OCI-LY1 (cell line): Measurements from ENCODE around the gene TMEM107.

Source experiments
- H2AFZ ChIP-seq: fragments of 200-600 bp; sonication (generic), shearing (Covaris generic); 2 replicates; pipeline ENCODE4 v1.6.0; 2014; ENCODE audit warnings: antibody characterized with exemption, mild to moderate bottlenecking, low read length
- H3F3A ChIP-seq: fragments of 200-600 bp; sonication (generic), shearing (Covaris generic); 2 replicates; pipeline ENCODE4 v1.6.0; 2014; ENCODE audit warnings: mild to moderate bottlenecking, antibody characterized with exemption, low read length, moderate library complexity; ENCODE audit not compliant: insufficient read depth
- H3K27ac ChIP-seq: fragments of 200-600 bp; sonication (generic); 2 replicates; pipeline ENCODE4 v1.5.1; 2014; ENCODE audit warnings: low read length, mixed run types, mild to moderate bottlenecking, low read depth; ENCODE audit not compliant: poor library complexity, severe bottlenecking
- H3K27me3 ChIP-seq: fragments of 200-600 bp; sonication (generic); 2 replicates; pipeline ENCODE4 v1.6.0; 2014; ENCODE audit warnings: antibody characterized with exemption, mild to moderate bottlenecking, low read length, moderate library complexity; ENCODE audit not compliant: insufficient read depth
- H3K36me3 ChIP-seq: fragments of 200-600 bp; sonication (generic); 2 replicates; pipeline ENCODE4 v1.6.1; 2014; ENCODE audit warnings: mild to moderate bottlenecking, antibody characterized with exemption, low read length, moderate library complexity, mixed read lengths; ENCODE audit not compliant: insufficient read depth
- H3K4me1 ChIP-seq: fragments of 200-600 bp; sonication (generic); 2 replicates; pipeline ENCODE4 v1.5.1; 2014; ENCODE audit warnings: mild to moderate bottlenecking, low read length, moderate library complexity; ENCODE audit not compliant: insufficient read depth, severe bottlenecking
- H3K4me2 ChIP-seq: fragments of 200-600 bp; sonication (generic), shearing (Covaris generic); 2 replicates; pipeline ENCODE4 v1.6.1; 2014; ENCODE audit warnings: low read length
- H3K4me3 ChIP-seq: fragments of 200-600 bp; sonication (generic); 2 replicates; pipeline ENCODE4 v1.5.1; 2014; ENCODE audit warnings: low read length, low read depth, mild to moderate bottlenecking, mixed read lengths; ENCODE audit not compliant: poor library complexity, severe bottlenecking
- H3K79me2 ChIP-seq: fragments of 200-600 bp; shearing (Covaris generic); 2 replicates; pipeline ENCODE4 v1.6.1; 2016; ENCODE audit warnings: mixed run types, low read length, mixed read lengths; ENCODE audit not compliant: insufficient read depth
- H3K9ac ChIP-seq: fragments of 200-600 bp; sonication (generic), shearing (Covaris generic); 2 replicates; pipeline ENCODE4 v1.6.1; 2014; ENCODE audit warnings: mild to moderate bottlenecking, low read length, mixed read lengths
- H3K9me2 ChIP-seq: fragments of 200-600 bp; sonication (generic), shearing (Covaris generic); 2 replicates; pipeline ENCODE4 v1.6.1; 2014; ENCODE audit warnings: low read depth, mild to moderate bottlenecking, low read length, mixed read lengths
- H3K9me3 ChIP-seq: fragments of 200-600 bp; shearing (Covaris generic); 2 replicates; pipeline ENCODE4 v1.6.1; 2014; ENCODE audit warnings: low read length, mixed read lengths
- H4K20me1 ChIP-seq: fragments of 200-600 bp; sonication (generic), shearing (Covaris generic); 2 replicates; pipeline ENCODE4 v1.6.0; 2016; ENCODE audit warnings: mild to moderate bottlenecking, low read length; ENCODE audit not compliant: insufficient read depth
- CTCF ChIP-seq: fragments of 200-600 bp; sonication (generic), shearing (Covaris generic); IDR thresholded peaks from 2 replicates; pipeline ENCODE4 v1.5.1; 2017; ENCODE audit warnings: mild to moderate bottlenecking, antibody characterized with exemption, low read length, moderate library complexity, mixed read lengths
- EZH2 ChIP-seq: fragments of 200-600 bp; sonication (generic), shearing (Covaris generic); IDR thresholded peaks from 2 replicates; pipeline ENCODE4 v1.8.0; 2017; ENCODE audit warnings: borderline replicate concordance, mixed run types, mild to moderate bottlenecking, antibody characterized with exemption, low read length, moderate library complexity, mixed read lengths

The TMEM107 gene

GRCh38 chr17:8161289-8162232, 14.6 kb downstream of the TMEM107 start:
- peak overlapping the region; percentile 92 for H3K4me2 ChIP-seq
- peaks cover 52% of the 10 kb centered on the region for H3K4me1 ChIP-seq
- no peaks in the 10 kb centered on the region for H4K20me1 ChIP-seq
- peak overlapping the region; percentile 99 for H3K4me3 ChIP-seq
- peak overlapping the region; percentile 99 for H3K9ac ChIP-seq
- no peaks in the 10 kb centered on the region for H3K9me3 ChIP-seq
- peaks cover 9% of the 10 kb centered on the region; the same call in 1 of the 2 replicates for H3K79me2 ChIP-seq
- no peaks in the 10 kb centered on the region for H3F3A ChIP-seq
- H3K9me2 ChIP-seq: no peaks in the 10 kb centered on the region
- no peaks in the 10 kb centered on the region for H3K27me3 ChIP-seq
- H3K27ac ChIP-seq: peak overlapping the region; percentile 73
- no peak overlapping the region for H2AFZ ChIP-seq
- H3K36me3 ChIP-seq: peaks cover 27% of the 10 kb centered on the region
- TF ChIP-seq CTCF (no peak), EZH2 (no peak)

- H3K79me2 ChIP-seq: peaks cover 9% of the 10 kb centered on the region; the same call in 1 of the 2 replicates
- H2AFZ ChIP-seq: no peak overlapping the region
- peak overlapping the region; percentile 92 for H3K4me2 ChIP-seq
- peak overlapping the region; percentile 99; the same call in 1 of the 2 replicates for H3K9ac ChIP-seq
- TF ChIP-seq EZH2: no peak
- no peak for TF ChIP-seq CTCF
- H3K4me3 ChIP-seq: peak overlapping the region; percentile 99
- H4K20me1 ChIP-seq: no peaks in the 10 kb centered on the region
- no peaks in the 10 kb centered on the region for H3F3A ChIP-seq
- H3K27ac ChIP-seq: peak overlapping the region; percentile 73
- no peaks in the 10 kb centered on the region for H3K9me2 ChIP-seq
- H3K4me1 ChIP-seq: peaks cover 54% of the 10 kb centered on the region
- no peaks in the 10 kb centered on the region for H3K27me3 ChIP-seq
- no peaks in the 10 kb centered on the region for H3K9me3 ChIP-seq
- H3K36me3 ChIP-seq: peaks cover 27% of the 10 kb centered on the region
Measured at GRCh38 chr17:8160741-8161221, 15.4 kb downstream of the TMEM107 start.

- Histone ChIP-seq H3K27ac (no peak overlapping the region), H4K20me1 (no peaks in the 10 kb centered on the region), H3K79me2 (peaks cover 9% of the 10 kb centered on the region; the same call in 1 of the 2 replicates), H3K4me3 (no peak overlapping the region), H2AFZ (no peak overlapping the region), H3K36me3 (peaks cover 27% of the 10 kb centered on the region), H3K4me2 (no peak overlapping the region), H3K4me1 (peaks cover 59% of the 10 kb centered on the region), H3K27me3 (no peaks in the 10 kb centered on the region), H3K9ac (no peak overlapping the region), H3K9me2 (no peaks in the 10 kb centered on the region), H3K9me3 (no peaks in the 10 kb centered on the region), H3F3A (no peaks in the 10 kb centered on the region)
- TF ChIP-seq CTCF (no peak), EZH2 (no peak)
Measured at GRCh38 chr17:8160224-8160577, 16.0 kb downstream of the TMEM107 start.
